Fibroblast of skin of scalp (primary cell): ENCODE measurements around the gene PTPRT.

Source experiments
- DNase-seq: peaks from one replicate; pipeline ENCODE4 v3.0.0-alpha.2; 2013

The PTPRT gene

GRCh38 chr20:42598581-42598980 lies 591.1 kb downstream of the PTPRT start:
- no peak for DNase-seq

GRCh38 chr20:42595625-42596024 lies 594.1 kb downstream of the PTPRT start:
- no peak for DNase-seq

GRCh38 chr20:42594659-42595058 lies 595.0 kb downstream of the PTPRT start:
- no peak for DNase-seq

GRCh38 chr20:42594011-42594410 lies 595.7 kb downstream of the PTPRT start:
- no peak for DNase-seq

GRCh38 chr20:42589976-42590639 lies 599.6 kb downstream of the PTPRT start:
- DNase-seq: no peak

GRCh38 chr20:42588847-42589246 lies 600.9 kb downstream of the PTPRT start:
- DNase-seq: no peak

- no peak for DNase-seq
These were observed 602.3 kb downstream of the PTPRT start for GRCh38 chr20:42587427-42587826.

- no peak for DNase-seq
These were observed 608.4 kb downstream of the PTPRT start for GRCh38 chr20:42581311-42581710.

GRCh38 chr20:42576167-42576566 lies 613.5 kb downstream of the PTPRT start:
- no peak for DNase-seq

- no peak for DNase-seq
These were observed 617.2 kb downstream of the PTPRT start for GRCh38 chr20:42572320-42573016.

GRCh38 chr20:42567409-42567808 lies 622.3 kb downstream of the PTPRT start:
- no peak for DNase-seq

- DNase-seq: no peak
These were observed 624.3 kb downstream of the PTPRT start for GRCh38 chr20:42565235-42565995.

- DNase-seq: no peak
These were observed 630.0 kb downstream of the PTPRT start for GRCh38 chr20:42559665-42560064.

GRCh38 chr20:42556575-42556974 lies 633.1 kb downstream of the PTPRT start:
- no peak for DNase-seq

GRCh38 chr20:42553374-42553773 lies 636.3 kb downstream of the PTPRT start:
- no peak for DNase-seq

- no peak for DNase-seq
These were observed 640.2 kb downstream of the PTPRT start for GRCh38 chr20:42549496-42549895.

- DNase-seq: no peak
These were observed 644.8 kb downstream of the PTPRT start for GRCh38 chr20:42544926-42545325.

- DNase-seq: no peak
These were observed 656.9 kb downstream of the PTPRT start for GRCh38 chr20:42532831-42533230.

GRCh38 chr20:42531508-42531961 lies 658.2 kb downstream of the PTPRT start:
- no peak for DNase-seq

- peak; percentile 1 for DNase-seq
These were observed 658.8 kb downstream of the PTPRT start for GRCh38 chr20:42530855-42531448.

GRCh38 chr20:42530191-42530590 lies 659.5 kb downstream of the PTPRT start:
- no peak for DNase-seq

GRCh38 chr20:42524058-42524457 lies 665.6 kb downstream of the PTPRT start:
- no peak for DNase-seq

- DNase-seq: no peak
These were observed 673.0 kb downstream of the PTPRT start for GRCh38 chr20:42516692-42517091.
